Measurements from ENCODE around the gene ARHGEF28. TPM values are rescaled to one million over a fixed set of nuclear protein-coding genes. Genes with fewer than 3 reads are reported as not detected.

ARHGEF28 gene
- total RNA-seq, 1 experiment from 2014 or later = 0.57 TPM

- no peak overlapping the region for H4K8ac ChIP-seq (replicated peaks; ENCODE audit: insufficient read length, low read depth, low read length)
- H3K4me1 ChIP-seq (ENCODE audit: insufficient read depth, low read length) = no peaks in the 10 kb centered on the region
- H3K4ac ChIP-seq (ENCODE audit: low read depth, low read length) = no peak overlapping the region
- H3K4me3 Mint-ChIP-seq = no peak overlapping the region
- H4K5ac ChIP-seq (ENCODE audit: insufficient read length, low read depth, low read length) = no peak overlapping the region
- H3K27ac Mint-ChIP-seq = no peak overlapping the region
- no peaks in the 10 kb centered on the region for H3K36me3 Mint-ChIP-seq (ENCODE audit: insufficient read depth in 1 of 3, low read depth in 3 of 3)
- no peaks in the 10 kb centered on the region for H3K23me2 ChIP-seq (ENCODE audit: insufficient read length, low read depth, low read length, poor library complexity, severe bottlenecking)
- no peak overlapping the region for H3K23ac ChIP-seq (ENCODE audit: insufficient read length, low read depth, low read length)
- H3K27me3 ChIP-seq (ENCODE audit: insufficient read depth, low read length) = no peaks in the 10 kb centered on the region
- no peak overlapping the region for H3K4me2 ChIP-seq (ENCODE audit: insufficient read depth, insufficient read length, low read length)
- no peaks in the 10 kb centered on the region for H3K9me3 Mint-ChIP-seq
- H2BK120ac ChIP-seq (ENCODE audit: low read depth, low read length, poor library complexity, severe bottlenecking) = no peak overlapping the region
- H3K14ac ChIP-seq (ENCODE audit: insufficient read depth, low read length) = no peak overlapping the region
- no peak for TF ChIP-seq CTCF (conservative IDR thresholded peaks at IDR 0.05)
- no peak for DNase-seq
- no peak overlapping the region for H2BK15ac ChIP-seq (ENCODE audit: low read depth, low read length)
- no peak overlapping the region for H2AFZ ChIP-seq (ENCODE audit: low read length)
- no peaks in the 10 kb centered on the region for H3K27me3 Mint-ChIP-seq (ENCODE audit: low read depth)
- no peak overlapping the region for H3K9ac ChIP-seq (ENCODE audit: extremely low read depth, insufficient read length, low read length)
- no peaks in the 10 kb centered on the region for H3K79me1 ChIP-seq (ENCODE audit: insufficient read depth, low read depth, low read length, poor library complexity, severe bottlenecking)
- H3T11ph ChIP-seq (ENCODE audit: low read length) = no peak overlapping the region
- WGBS (ENCODE audit: extremely low coverage, insufficient read length, low lambda C conversion rate) = no CpG with 5 or more reads among the region's 1 CpG
- H3K18ac ChIP-seq (ENCODE audit: insufficient read length, low read depth, low read length) = no peak overlapping the region
- no peaks in the 10 kb centered on the region for H4K20me1 ChIP-seq (ENCODE audit: control insufficient read depth, insufficient read depth, insufficient read length)
- H2BK20ac ChIP-seq (ENCODE audit: low read depth, low read length, poor library complexity, severe bottlenecking) = no peak overlapping the region
- no peak overlapping the region for H3K56ac ChIP-seq (ENCODE audit: insufficient read length, low read depth, low read length)
- no peaks in the 10 kb centered on the region for H3K4me1 Mint-ChIP-seq
- H3K27ac ChIP-seq (ENCODE audit: insufficient read length, low read depth, low read length) = no peak overlapping the region
- H3K79me2 ChIP-seq (ENCODE audit: insufficient read depth, low read length) = no peaks in the 10 kb centered on the region
- no peak overlapping the region for H2AK5ac ChIP-seq (ENCODE audit: insufficient read length, low read length)
- no peak overlapping the region for H2BK12ac ChIP-seq (ENCODE audit: insufficient read length, low read depth, low read length)
- no peak overlapping the region for H4K91ac ChIP-seq (ENCODE audit: insufficient read length, low read depth, low read length)
- H2BK5ac ChIP-seq (ENCODE audit: insufficient read length, low read length) = no peak overlapping the region
- no peaks in the 10 kb centered on the region for H3K9me3 ChIP-seq (ENCODE audit: control insufficient read depth, low read depth, low read length)
Observed at GRCh38 chr5:73682176-73682575, 56.2 kb downstream of the ARHGEF28 start.
